HUDEP-2 (cell line): ENCODE data around the gene PSMG1.
A peak's percentile ranks its signal among the peaks of the same experiment; 100 is the strongest.

Experiments used
- DNase-seq, 76 experiments: peaks; one replicate each; lab custom pipeline; 2025; ENCODE audit not compliant: unreplicated experiment in 76 of 76; lab: John Stamatoyannopoulos, UW

PSMG1 gene

GRCh38 chr21:39189857-39190604, 6.8 kb upstream of the PSMG1 start:
- DNase-seq: no peak

GRCh38 chr21:39188521-39189139, 5.4 kb upstream of the PSMG1 start:
- DNase-seq: no peak

GRCh38 chr21:39187141-39187540, 3.9 kb upstream of the PSMG1 start:
- no peak for DNase-seq

- no peak for DNase-seq
Measured at GRCh38 chr21:39186676-39187075, 3.4 kb upstream of the PSMG1 start.

GRCh38 chr21:39185157-39185556, 1.9 kb upstream of the PSMG1 start:
- DNase-seq: no peak

GRCh38 chr21:39184050-39184980, 1.1 kb upstream of the PSMG1 start:
- DNase-seq: peak in 6 of 76 experiments; percentile 23 to 69 (median 46)

- DNase-seq: peak in 7 of 76 experiments; percentile 16 to 49 (median 30)
Measured at GRCh38 chr21:39182484-39183271, 573 bp downstream of the PSMG1 start.

GRCh38 chr21:39182016-39182415, 1.2 kb downstream of the PSMG1 start:
- peak in 1 of 76 experiments; percentile 47 for DNase-seq

- DNase-seq: no peak
Measured at GRCh38 chr21:39181205-39181818, 1.9 kb downstream of the PSMG1 start.

- DNase-seq: peak in 8 of 76 experiments; percentile 12 to 44 (median 22)
Measured at GRCh38 chr21:39180429-39181019, 2.7 kb downstream of the PSMG1 start.

GRCh38 chr21:39178421-39178820, 4.8 kb downstream of the PSMG1 start:
- no peak for DNase-seq

- no peak for DNase-seq
Measured at GRCh38 chr21:39176271-39176709, 7.0 kb downstream of the PSMG1 start.

- no peak for DNase-seq
Measured at GRCh38 chr21:39175665-39176064, 7.6 kb downstream of the PSMG1 start.

- peak in 4 of 76 experiments; percentile 16 to 26 (median 22) for DNase-seq
Measured at GRCh38 chr21:39175154-39175553, 8.1 kb downstream of the PSMG1 start.

- DNase-seq: peak in 4 of 76 experiments; percentile 13 to 26 (median 20)
Measured at GRCh38 chr21:39173716-39174680, 9.3 kb downstream of the PSMG1 start.

GRCh38 chr21:39169906-39170305, 13.3 kb downstream of the PSMG1 start:
- no peak for DNase-seq

GRCh38 chr21:39168800-39169199, 14.5 kb downstream of the PSMG1 start:
- no peak for DNase-seq

GRCh38 chr21:39164523-39164922, 18.7 kb downstream of the PSMG1 start:
- no peak for DNase-seq
